Measurements from ENCODE around the gene UIMC1.

DNA sequence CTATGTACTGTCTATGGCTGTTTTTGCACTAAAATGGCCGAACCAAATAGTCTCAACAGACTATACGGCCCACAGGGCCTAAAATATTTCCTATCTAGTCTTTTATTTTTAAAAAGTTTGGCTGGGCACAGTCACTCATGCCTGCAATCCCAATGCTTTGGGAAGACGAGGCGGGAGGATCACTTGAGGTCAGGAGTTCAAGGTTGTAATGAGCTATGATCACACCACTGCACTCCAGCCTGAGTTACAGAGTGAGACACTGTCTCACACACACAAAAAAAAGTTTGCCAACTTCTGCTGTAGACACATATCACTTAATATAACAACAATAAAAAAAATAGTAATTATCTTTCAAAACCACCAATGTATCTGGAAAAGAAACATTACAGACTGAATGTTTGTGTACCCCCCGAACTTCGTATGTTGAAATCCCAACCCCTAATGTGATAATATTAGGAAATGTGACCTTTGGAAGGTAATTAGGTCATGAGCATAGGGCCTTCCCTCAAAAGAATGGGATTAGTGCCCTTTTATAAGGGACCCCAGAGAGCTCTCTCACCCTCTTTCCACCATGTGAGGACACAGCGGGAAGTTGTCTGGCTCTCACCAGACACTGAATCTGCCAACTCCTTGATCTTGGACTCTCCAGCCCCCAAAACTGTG is 53.9 kb downstream of the UIMC1 start:
- TF ChIP-seq, protein P1, sequence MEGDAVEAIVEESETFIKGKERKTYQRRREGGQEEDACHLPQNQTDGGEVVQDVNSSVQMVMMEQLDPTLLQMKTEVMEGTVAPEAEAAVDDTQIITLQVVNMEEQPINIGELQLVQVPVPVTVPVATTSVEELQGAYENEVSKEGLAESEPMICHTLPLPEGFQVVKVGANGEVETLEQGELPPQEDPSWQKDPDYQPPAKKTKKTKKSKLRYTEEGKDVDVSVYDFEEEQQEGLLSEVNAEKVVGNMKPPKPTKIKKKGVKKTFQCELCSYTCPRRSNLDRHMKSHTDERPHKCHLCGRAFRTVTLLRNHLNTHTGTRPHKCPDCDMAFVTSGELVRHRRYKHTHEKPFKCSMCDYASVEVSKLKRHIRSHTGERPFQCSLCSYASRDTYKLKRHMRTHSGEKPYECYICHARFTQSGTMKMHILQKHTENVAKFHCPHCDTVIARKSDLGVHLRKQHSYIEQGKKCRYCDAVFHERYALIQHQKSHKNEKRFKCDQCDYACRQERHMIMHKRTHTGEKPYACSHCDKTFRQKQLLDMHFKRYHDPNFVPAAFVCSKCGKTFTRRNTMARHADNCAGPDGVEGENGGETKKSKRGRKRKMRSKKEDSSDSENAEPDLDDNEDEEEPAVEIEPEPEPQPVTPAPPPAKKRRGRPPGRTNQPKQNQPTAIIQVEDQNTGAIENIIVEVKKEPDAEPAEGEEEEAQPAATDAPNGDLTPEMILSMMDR (IDR thresholded peaks at IDR 0.05; ENCODE audit: insufficient read depth, low read depth, low read length), result no peak
- TF ChIP-seq EZH2 (IDR thresholded peaks at IDR 0.05; ENCODE audit: insufficient read depth, low read length), result no peak
